Measurements from ENCODE around the gene EPS8L2.

The EPS8L2 gene

GRCh38 chr11:747158-748006, 41.4 kb downstream of the EPS8L2 start, which contains the start of gene TALDO1:
TSS of gene TALDO1 (plus strand) at chr11:747464. CDS start at chr11:747482, 18 bp downstream.
- TF ChIP-seq CTCF (IDR thresholded peaks at IDR 0.05; ENCODE audit: control insufficient read depth, extremely low read depth, insufficient read depth): peak; percentile 36
- peak within 1 kb of the TSS; percentile 93 for H3K4me3 ChIP-seq (ENCODE audit: low read depth, low read length)
- peak; percentile 43 for DNase-seq (ENCODE audit: low read depth)

- no peak for DNase-seq (ENCODE audit: low read depth)
- no peak for TF ChIP-seq CTCF (IDR thresholded peaks at IDR 0.05; ENCODE audit: control insufficient read depth, extremely low read depth, insufficient read depth)
- H3K4me3 ChIP-seq (ENCODE audit: low read depth, low read length): peak overlapping the region; percentile 93
Observed at GRCh38 chr11:748007-748359, 42.0 kb downstream of the EPS8L2 start.

GRCh38 chr11:749731-750130, 43.7 kb downstream of the EPS8L2 start:
- no peak for DNase-seq (ENCODE audit: low read depth)
- TF ChIP-seq CTCF (IDR thresholded peaks at IDR 0.05; ENCODE audit: control insufficient read depth, extremely low read depth, insufficient read depth): no peak
- no peak overlapping the region for H3K4me3 ChIP-seq (ENCODE audit: low read depth, low read length)

- no peak for DNase-seq (ENCODE audit: low read depth)
- no peak overlapping the region for H3K4me3 ChIP-seq (ENCODE audit: low read depth, low read length)
- no peak for TF ChIP-seq CTCF (IDR thresholded peaks at IDR 0.05; ENCODE audit: control insufficient read depth, extremely low read depth, insufficient read depth)
Observed at GRCh38 chr11:760236-760635, 54.2 kb downstream of the EPS8L2 start.

GRCh38 chr11:761526-762108, 55.6 kb downstream of the EPS8L2 start:
- DNase-seq (ENCODE audit: low read depth): no peak
- H3K4me3 ChIP-seq (ENCODE audit: low read depth, low read length): no peak overlapping the region
- TF ChIP-seq CTCF (IDR thresholded peaks at IDR 0.05; ENCODE audit: control insufficient read depth, extremely low read depth, insufficient read depth): no peak

GRCh38 chr11:762421-763072, 56.5 kb downstream of the EPS8L2 start:
- no peak overlapping the region for H3K4me3 ChIP-seq (ENCODE audit: low read depth, low read length)
- DNase-seq (ENCODE audit: low read depth): no peak
- TF ChIP-seq CTCF (IDR thresholded peaks at IDR 0.05; ENCODE audit: control insufficient read depth, extremely low read depth, insufficient read depth): 0 out of 2 replicates have a peak, but pooled peaks have one; percentile 13
